Neural cell (in vitro differentiated cells): Measurements from ENCODE around the gene DAD1. TPM values are rescaled to one million over a fixed set of nuclear protein-coding genes. Genes with fewer than 3 reads are reported as not detected.

Experiments
- H2AFZ ChIP-seq: fragments of 200-600, 300-800 bp; sonication (generic), shearing (Covaris generic); 2 replicates; pipeline ENCODE4 v1.6.0; 2014; ENCODE audit warnings: low read depth, mild to moderate bottlenecking, antibody characterized with exemption, low read length, moderate library complexity
- H3F3A ChIP-seq: fragments of 200-600 bp; shearing (Covaris generic); 2 replicates; pipeline ENCODE4 v1.6.1; 2016; ENCODE audit warnings: mild to moderate bottlenecking, moderate library complexity, mixed read lengths, antibody characterized with exemption, low read length; ENCODE audit not compliant: insufficient read depth, poor library complexity, severe bottlenecking
- H3K27ac ChIP-seq: fragments of 200-600, 300-800 bp; sonication (generic), shearing (Covaris generic); 2 replicates; pipeline ENCODE4 v1.5.1; 2014; ENCODE audit warnings: mild to moderate bottlenecking, low read length, moderate library complexity
- H3K27me3 ChIP-seq: fragments of 300-800, 200-600 bp; sonication (generic), shearing (Covaris generic); 2 replicates; pipeline ENCODE4 v1.6.0; 2014; ENCODE audit warnings: mild to moderate bottlenecking, low read depth, low read length, moderate library complexity; ENCODE audit not compliant: insufficient read depth
- H3K36me3 ChIP-seq: fragments of 300-800, 200-600 bp; sonication (generic), shearing (Covaris generic); 2 replicates; pipeline ENCODE4 v1.5.1; 2014; ENCODE audit warnings: mild to moderate bottlenecking, antibody characterized with exemption, low read length, moderate library complexity; ENCODE audit not compliant: insufficient read depth
- H3K4me2 ChIP-seq: fragments of 300-800, 200-600 bp; sonication (generic), shearing (Covaris generic); 2 replicates; pipeline ENCODE4 v1.6.0; 2014; ENCODE audit warnings: mild to moderate bottlenecking, low read length
- H3K4me3 ChIP-seq: fragments of 300-800, 200-600 bp; sonication (generic), shearing (Covaris generic); 2 replicates; pipeline ENCODE4 v1.5.1; 2014; ENCODE audit warnings: mild to moderate bottlenecking, low read length, moderate library complexity
- H3K79me2 ChIP-seq: fragments of 200-600 bp; shearing (Covaris generic); replicated peaks from 2 replicates; pipeline ENCODE4 v1.6.0; 2014; ENCODE audit warnings: mild to moderate bottlenecking, low read length, moderate library complexity; ENCODE audit not compliant: insufficient read depth
- H3K9ac ChIP-seq: fragments of 300-800, 200-600 bp; sonication (generic), shearing (Covaris generic); 2 replicates; pipeline ENCODE4 v1.6.1; 2016; ENCODE audit warnings: mild to moderate bottlenecking, low read length, mixed read lengths
- H3K9me2 ChIP-seq: fragments of 200-600 bp; shearing (Covaris generic); 2 replicates; pipeline ENCODE4 v1.6.1; 2016; ENCODE audit warnings: mild to moderate bottlenecking, low read length, mixed read lengths; ENCODE audit not compliant: insufficient read depth
- H3K9me3 ChIP-seq: fragments of 200-600, 300-800 bp; sonication (generic), shearing (Covaris generic); 2 replicates; pipeline ENCODE4 v1.6.1; 2016; ENCODE audit warnings: mild to moderate bottlenecking, mixed run types, low read length, moderate library complexity, mixed read lengths
- H4K20me1 ChIP-seq: fragments of 200-600 bp; shearing (Covaris generic); 2 replicates; pipeline ENCODE4 v1.6.1; 2016; ENCODE audit warnings: mild to moderate bottlenecking, mixed run types; ENCODE audit not compliant: insufficient read depth
- EP300 ChIP-seq: fragments of 450-650 bp; conservative IDR thresholded peaks from 2 replicates; pipeline ENCODE4 v1.6.1; 2014; ENCODE audit warnings: antibody characterized with exemption, mild to moderate bottlenecking, moderate library complexity; ENCODE audit not compliant: poor library complexity, severe bottlenecking
- EZH2 ChIP-seq: fragments of 200-600, 300-800 bp; shearing (Covaris generic), sonication (generic); IDR thresholded peaks from 2 replicates; pipeline ENCODE4 v1.6.1; 2014; ENCODE audit warnings: antibody characterized with exemption, low read length, borderline replicate concordance, mild to moderate bottlenecking; ENCODE audit not compliant: insufficient read depth, poor library complexity, severe bottlenecking
- MXI1 ChIP-seq: fragments of 450-650 bp; conservative IDR thresholded peaks from 2 replicates; pipeline ENCODE4 v1.6.1; 2014; ENCODE audit warnings: antibody characterized with exemption, mild to moderate bottlenecking; ENCODE audit not compliant: poor library complexity, severe bottlenecking
- POLR2AphosphoS5 ChIP-seq: IDR thresholded peaks from 2 replicates; pipeline ENCODE4 v1.6.1; 2012
- RAD21 ChIP-seq: fragments of 450-650 bp; conservative IDR thresholded peaks from 2 replicates; pipeline ENCODE4 v1.6.1; 2014; ENCODE audit warnings: antibody characterized with exemption, mild to moderate bottlenecking, moderate library complexity
- SMC3 ChIP-seq: fragments of 450-650 bp; conservative IDR thresholded peaks from 2 replicates; pipeline ENCODE4 v1.6.1; 2014; ENCODE audit warnings: antibody characterized with exemption, mild to moderate bottlenecking, moderate library complexity; ENCODE audit not compliant: poor library complexity
- TAF1 ChIP-seq: IDR thresholded peaks from 2 replicates; pipeline ENCODE4 v1.6.1; 2012; ENCODE audit warnings: low read depth
- polyA plus RNA-seq: library from polyadenylated mRNA; depleted of rRNA; stranded (reverse); fragments of >200 nt; gene quantifications from 2 replicates; pipeline ENCODE4 v1.2.3, GENCODE V29; 2014
- TF ChIP-seq, protein P1 (sequence below): IDR thresholded peaks from 2 replicates; pipeline ENCODE4 v1.6.1; 2012; ENCODE audit warnings: borderline replicate concordance
- TF ChIP-seq, protein P2 (sequence below): fragments of 450-650 bp; IDR thresholded peaks from 2 replicates; pipeline ENCODE4 v1.5.1; 2014; ENCODE audit warnings: antibody characterized with exemption, mild to moderate bottlenecking, moderate library complexity; ENCODE audit not compliant: poor library complexity, severe bottlenecking

Gene DAD1
- polyA plus RNA-seq, 1 donor from 2014 or later, result 369 TPM

DNA sequence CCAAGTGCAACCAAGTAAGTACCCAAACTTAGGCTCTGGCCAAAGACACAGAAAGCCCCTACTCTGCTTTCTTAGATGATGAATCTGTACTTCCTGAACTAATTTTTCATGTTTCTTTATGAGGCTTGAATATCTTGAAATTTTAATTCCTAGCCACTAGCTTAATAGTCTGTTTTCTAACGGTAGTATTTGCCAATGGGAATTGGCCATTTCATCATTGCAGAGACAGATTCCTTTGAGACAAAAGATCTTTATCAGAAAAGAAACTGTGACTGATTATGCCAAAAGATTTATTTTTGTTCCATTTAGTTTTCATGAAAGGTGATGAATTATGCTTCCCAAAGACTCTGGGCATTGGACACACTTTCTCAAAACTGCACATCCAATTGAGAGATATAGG lies 48.7 kb downstream of the DAD1 start:
- no peak overlapping the region for H2AFZ ChIP-seq
- no peaks in the 10 kb centered on the region for H3K36me3 ChIP-seq
- H3K27me3 ChIP-seq, result no peaks in the 10 kb centered on the region
- no peaks in the 10 kb centered on the region for H4K20me1 ChIP-seq
- no peaks in the 10 kb centered on the region for H3K79me2 ChIP-seq
- no peak overlapping the region for H3K4me3 ChIP-seq
- H3F3A ChIP-seq, result no peaks in the 10 kb centered on the region
- H3K27ac ChIP-seq, result no peak overlapping the region
- no peaks in the 10 kb centered on the region for H3K9me3 ChIP-seq
- TF ChIP-seq TAF1 (no peak), RAD21 (no peak), EP300 (no peak)
- TF ChIP-seq, protein P1, sequence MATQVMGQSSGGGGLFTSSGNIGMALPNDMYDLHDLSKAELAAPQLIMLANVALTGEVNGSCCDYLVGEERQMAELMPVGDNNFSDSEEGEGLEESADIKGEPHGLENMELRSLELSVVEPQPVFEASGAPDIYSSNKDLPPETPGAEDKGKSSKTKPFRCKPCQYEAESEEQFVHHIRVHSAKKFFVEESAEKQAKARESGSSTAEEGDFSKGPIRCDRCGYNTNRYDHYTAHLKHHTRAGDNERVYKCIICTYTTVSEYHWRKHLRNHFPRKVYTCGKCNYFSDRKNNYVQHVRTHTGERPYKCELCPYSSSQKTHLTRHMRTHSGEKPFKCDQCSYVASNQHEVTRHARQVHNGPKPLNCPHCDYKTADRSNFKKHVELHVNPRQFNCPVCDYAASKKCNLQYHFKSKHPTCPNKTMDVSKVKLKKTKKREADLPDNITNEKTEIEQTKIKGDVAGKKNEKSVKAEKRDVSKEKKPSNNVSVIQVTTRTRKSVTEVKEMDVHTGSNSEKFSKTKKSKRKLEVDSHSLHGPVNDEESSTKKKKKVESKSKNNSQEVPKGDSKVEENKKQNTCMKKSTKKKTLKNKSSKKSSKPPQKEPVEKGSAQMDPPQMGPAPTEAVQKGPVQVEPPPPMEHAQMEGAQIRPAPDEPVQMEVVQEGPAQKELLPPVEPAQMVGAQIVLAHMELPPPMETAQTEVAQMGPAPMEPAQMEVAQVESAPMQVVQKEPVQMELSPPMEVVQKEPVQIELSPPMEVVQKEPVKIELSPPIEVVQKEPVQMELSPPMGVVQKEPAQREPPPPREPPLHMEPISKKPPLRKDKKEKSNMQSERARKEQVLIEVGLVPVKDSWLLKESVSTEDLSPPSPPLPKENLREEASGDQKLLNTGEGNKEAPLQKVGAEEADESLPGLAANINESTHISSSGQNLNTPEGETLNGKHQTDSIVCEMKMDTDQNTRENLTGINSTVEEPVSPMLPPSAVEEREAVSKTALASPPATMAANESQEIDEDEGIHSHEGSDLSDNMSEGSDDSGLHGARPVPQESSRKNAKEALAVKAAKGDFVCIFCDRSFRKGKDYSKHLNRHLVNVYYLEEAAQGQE, result no peak
- TF ChIP-seq, protein P2, sequence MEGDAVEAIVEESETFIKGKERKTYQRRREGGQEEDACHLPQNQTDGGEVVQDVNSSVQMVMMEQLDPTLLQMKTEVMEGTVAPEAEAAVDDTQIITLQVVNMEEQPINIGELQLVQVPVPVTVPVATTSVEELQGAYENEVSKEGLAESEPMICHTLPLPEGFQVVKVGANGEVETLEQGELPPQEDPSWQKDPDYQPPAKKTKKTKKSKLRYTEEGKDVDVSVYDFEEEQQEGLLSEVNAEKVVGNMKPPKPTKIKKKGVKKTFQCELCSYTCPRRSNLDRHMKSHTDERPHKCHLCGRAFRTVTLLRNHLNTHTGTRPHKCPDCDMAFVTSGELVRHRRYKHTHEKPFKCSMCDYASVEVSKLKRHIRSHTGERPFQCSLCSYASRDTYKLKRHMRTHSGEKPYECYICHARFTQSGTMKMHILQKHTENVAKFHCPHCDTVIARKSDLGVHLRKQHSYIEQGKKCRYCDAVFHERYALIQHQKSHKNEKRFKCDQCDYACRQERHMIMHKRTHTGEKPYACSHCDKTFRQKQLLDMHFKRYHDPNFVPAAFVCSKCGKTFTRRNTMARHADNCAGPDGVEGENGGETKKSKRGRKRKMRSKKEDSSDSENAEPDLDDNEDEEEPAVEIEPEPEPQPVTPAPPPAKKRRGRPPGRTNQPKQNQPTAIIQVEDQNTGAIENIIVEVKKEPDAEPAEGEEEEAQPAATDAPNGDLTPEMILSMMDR, result no peak
- no peak overlapping the region for H3K4me2 ChIP-seq
- H3K9ac ChIP-seq, result no peak overlapping the region
- H3K9me2 ChIP-seq, result no peaks in the 10 kb centered on the region

DNA sequence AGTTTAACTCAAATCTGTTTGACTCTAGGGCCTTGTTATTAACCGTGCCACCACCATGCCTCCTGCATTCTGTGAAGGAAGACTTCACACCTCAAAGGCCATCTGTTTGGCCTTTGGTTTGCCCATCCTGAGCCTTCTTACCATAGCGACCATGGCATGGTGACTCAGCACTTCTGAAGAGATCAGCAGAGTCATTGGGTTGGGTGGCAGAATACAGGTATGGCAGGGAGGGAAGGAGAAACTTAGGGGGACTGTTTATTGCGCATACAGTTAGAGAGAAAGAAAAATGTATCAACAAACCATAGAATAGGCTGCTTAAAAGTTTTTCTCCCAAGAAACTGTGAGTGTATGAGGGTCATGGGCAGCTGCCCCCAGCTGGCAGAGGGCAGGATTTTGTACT lies 49.2 kb downstream of the DAD1 start:
- no peaks in the 10 kb centered on the region for H3K27me3 ChIP-seq
- H3K9me2 ChIP-seq, result no peaks in the 10 kb centered on the region
- no peaks in the 10 kb centered on the region for H3K79me2 ChIP-seq
- H3K4me2 ChIP-seq, result no peak overlapping the region
- no peak overlapping the region for H3K4me3 ChIP-seq
- H2AFZ ChIP-seq, result no peak overlapping the region
- no peaks in the 10 kb centered on the region for H3K9me3 ChIP-seq
- no peak overlapping the region for H3K9ac ChIP-seq
- no peaks in the 10 kb centered on the region for H3F3A ChIP-seq
- H3K27ac ChIP-seq, result no peak overlapping the region
- TF ChIP-seq EZH2 (no peak), EP300 (no peak), MXI1 (no peak), RAD21 (no peak), POLR2AphosphoS5 (no peak), SMC3 (no peak), TAF1 (no peak)
- TF ChIP-seq, protein P2, result no peak
- TF ChIP-seq, protein P1, result no peak
- no peaks in the 10 kb centered on the region for H4K20me1 ChIP-seq
- no peaks in the 10 kb centered on the region for H3K36me3 ChIP-seq
